GM18498 (cell line): Measurements from ENCODE around the gene CYP26B1.

ENCODE experiments used
- ATAC-seq: cut with Tn5 transposase; IDR thresholded peaks from one replicate; pipeline ENCODE4 v1.9.1; 2021; ENCODE audit warnings: mild to moderate bottlenecking, moderate library complexity; ENCODE audit not compliant: unreplicated experiment

The CYP26B1 gene

DNA sequence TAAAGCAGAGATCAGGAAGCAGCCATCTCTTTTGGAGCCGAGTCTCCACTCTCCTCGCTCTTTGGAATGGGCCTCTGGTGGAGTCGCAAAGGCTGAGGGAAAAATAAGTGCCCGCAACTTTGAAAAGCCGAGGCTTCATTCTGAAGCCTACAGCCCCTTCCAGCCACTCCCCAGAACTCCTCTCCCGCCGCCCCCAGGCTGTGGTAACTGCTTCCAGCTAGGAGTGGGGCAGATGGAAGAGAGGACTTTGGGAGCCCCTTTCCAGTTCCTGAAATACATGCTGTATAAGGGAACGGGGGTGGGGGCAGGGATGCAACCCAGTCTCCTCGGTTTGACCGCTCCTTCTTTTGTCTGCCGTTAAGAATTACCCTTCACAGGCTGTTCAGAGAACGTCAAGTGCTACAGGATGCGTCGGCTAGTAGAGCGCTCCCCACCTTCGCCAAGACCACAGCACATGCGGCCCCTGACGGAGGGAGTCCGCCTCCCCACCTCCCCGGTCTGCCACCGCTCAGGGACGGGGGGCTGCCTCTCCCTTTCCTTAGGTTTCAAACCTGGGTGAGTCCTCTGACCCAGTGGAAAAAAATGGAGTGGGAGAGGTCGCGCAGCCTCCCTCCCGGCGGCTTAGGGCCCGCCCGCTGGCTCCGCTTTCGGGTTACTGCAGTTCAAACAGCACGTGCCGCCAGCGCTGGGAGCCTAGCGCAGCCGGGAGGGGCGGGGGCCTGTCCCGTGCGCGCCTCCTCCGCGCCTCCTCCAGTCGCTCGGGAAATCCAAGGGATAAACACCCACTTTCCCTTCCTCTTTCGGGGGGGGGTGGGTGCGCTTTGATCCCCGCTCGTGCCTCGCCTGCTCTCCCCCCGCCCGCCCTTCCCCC, 4.9 kb downstream of the CYP26B1 start:
- no peak for ATAC-seq

DNA sequence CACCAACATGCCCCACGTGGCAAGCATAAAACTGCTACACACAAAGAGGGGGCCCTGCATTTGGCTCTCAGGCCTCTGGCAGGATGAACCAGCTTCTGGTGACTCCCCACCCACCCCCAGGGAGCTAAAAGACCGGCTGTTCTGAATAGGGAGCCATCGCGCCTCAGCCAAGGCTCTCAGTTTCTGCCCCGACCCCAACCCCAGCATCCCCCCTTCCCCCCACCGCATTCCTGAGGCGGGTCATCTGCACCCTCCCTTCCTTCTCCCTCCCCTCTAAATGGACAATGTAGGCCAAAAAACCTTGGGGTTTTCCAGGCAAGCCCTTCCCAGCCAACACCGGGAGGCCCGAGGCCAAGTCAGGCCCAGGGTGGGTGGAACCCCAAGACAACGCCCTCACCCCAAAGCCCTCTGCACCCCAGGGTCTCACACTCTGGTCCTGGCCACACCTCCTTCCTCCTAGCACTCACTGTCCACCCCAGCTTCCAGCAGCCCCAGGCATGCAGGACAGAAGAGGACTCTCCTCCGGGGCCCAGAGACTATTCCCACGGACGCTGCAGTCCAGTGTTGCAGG, 5.7 kb downstream of the CYP26B1 start:
- no peak for ATAC-seq

DNA sequence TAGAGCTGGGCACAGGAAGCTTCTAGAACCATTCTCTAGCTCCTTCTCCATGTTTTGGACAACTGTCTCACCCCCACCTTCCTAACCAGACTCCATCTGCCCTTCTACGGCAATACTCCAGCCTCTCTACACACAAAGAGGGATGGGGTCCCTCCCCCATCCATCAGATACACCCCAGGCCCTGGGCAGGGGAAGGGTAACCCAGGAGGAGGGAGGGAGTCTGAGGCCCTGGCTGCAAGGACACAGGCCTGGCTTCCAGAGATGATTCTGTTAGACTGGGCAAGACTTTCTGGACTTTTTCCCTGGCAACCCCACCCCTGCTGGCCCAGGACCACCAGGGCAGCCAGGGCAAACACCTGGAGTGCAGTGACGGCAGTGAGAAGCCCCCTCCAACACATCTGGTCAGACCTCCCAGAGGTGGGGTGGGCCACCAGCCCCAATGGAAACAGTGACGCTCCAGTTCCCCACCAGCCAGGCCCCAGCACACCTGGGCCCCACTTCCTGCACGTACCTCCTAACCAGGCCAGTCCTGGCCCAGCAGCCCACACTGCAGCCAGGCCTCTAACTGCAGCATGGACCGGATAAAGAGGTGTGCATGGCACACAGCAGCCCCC, 6.5 kb downstream of the CYP26B1 start:
- ATAC-seq: no peak

DNA sequence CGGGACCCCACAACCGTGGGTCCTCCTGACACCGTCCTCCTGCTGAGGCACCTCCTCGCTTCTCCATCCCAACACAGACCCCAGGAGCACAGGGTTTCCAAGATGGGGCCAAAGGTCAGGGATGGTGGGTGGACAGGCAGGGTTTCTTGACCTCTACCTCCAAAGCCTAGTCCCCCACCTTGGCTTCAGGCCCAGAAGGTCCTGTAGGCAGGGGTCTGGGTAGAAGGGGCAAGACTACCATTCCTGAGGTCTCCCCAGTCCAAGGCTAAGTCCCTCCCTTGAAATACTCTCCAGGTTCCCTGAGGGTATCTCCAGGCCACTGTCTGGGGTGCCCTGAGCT, 7.1 kb downstream of the CYP26B1 start:
- no peak for ATAC-seq

DNA sequence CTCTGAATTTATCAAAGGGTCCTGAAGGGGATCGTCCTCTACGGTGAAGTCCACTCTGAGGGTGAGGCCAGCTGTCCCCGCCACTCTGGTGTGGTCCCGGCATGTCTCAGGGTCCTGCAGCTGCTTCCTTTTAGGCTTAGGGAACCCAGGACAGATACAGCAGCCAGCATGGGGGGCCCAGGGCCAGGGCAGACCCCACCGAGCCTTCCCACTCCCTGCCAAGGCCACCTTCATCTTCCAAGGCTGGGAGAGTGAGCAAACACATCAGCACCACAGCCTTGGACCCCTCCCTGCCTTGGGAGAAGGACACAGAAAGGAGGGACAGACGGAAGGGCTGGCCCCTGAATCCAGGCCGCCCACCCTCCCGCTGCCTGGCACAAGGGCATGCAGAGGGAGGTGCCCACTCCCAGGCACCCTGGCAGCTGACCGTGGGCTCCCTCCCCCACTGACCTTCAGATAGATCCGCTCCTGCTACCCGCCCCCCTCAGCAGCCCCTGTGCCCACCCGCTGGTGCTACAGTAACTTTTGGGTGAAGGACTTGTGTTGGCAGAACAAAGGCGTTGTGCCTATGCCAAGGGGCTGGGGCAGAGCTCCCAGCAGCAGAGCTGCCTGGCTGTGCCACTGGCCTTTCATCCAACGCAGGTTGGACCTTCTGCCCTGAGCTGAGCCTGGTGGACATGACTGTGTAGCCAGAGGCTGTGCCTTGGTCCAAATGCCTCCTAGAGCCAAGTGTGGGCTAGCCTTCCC, 7.6 kb downstream of the CYP26B1 start:
- ATAC-seq: no peak

DNA sequence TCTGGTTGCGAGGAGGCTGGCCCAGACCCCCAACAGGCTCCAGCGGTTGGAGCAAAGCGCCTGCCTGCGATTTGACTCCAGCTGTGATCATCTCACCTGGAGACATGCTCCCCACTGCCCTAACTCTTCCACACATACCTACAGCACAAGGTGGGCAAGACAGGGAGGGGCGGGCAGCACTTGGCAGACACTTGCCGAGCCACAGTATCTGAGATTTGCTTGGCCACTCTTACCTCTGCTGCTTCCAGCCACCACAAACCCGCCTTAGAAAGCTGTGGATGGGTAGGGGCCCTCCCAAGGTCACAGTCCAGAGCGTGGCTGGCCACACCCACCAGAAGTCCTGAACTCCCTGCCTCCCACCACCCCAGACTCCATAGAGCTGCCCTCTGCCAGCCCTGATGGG, 8.2 kb downstream of the CYP26B1 start:
- ATAC-seq: no peak

DNA sequence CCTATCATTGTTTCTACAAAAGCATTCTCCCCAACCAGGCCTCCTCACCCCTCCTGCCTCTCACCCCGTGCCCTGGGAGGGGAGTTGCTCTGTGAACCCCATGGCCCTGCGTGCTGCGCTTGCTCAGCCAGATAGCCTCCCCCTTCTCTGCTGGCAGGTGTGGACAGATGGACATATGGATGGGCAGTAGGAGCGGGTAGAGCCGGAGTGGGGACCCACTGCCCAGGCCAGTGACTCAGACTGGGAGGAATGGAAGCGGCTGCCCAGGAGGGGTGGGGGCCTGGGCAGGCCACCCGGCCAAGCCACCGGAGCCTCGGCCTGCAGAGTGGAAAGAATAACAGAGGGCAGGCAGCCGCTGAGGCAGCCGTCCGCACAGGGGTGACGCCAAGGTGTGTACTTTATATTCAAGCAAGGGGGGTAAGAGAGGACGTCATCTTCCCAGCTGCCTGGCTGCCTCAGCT, 8.7 kb downstream of the CYP26B1 start:
- ATAC-seq: no peak

DNA sequence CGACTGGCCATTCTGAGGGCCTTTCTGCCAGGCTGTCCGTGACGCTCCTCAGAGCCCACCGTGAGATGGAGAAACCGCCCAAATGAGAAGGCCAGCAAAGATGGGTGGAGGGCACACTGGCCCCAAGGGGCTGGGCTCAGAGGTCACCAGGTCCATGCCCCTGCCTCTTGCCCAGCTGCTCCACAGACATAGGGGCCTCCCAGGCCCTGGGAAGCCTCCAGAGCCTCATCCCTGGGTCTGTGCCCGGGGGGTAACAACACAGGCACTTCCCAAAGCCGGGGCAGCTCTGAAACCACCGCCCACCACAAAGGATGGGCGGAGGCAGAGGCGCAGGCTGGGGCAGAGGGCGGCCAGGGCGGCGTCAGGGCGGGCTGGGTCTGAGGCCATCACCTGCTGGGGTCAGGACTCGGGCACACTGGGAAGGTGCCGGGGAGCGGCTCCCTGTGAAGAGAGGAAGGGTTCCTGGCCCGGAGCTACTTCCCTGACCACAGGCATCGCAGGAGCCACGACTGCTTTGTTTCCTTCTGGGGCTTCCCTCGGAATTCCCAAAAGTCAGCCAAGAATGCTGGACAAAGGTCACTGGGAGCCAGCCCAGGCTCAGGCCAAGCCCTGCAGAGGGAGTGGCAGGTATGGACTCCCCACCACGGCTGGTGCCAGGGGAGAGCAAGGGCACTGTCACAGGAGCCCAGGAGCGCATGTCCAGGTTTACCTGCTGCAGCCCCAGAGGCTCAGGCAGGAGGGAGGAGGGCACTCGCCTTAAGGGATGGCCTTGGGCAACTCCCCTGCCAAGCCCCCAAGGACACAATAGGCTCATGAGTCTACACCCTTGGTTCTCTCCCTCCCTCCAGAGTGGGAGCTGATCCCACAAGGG, 9.4 kb downstream of the CYP26B1 start:
- ATAC-seq: no peak

DNA sequence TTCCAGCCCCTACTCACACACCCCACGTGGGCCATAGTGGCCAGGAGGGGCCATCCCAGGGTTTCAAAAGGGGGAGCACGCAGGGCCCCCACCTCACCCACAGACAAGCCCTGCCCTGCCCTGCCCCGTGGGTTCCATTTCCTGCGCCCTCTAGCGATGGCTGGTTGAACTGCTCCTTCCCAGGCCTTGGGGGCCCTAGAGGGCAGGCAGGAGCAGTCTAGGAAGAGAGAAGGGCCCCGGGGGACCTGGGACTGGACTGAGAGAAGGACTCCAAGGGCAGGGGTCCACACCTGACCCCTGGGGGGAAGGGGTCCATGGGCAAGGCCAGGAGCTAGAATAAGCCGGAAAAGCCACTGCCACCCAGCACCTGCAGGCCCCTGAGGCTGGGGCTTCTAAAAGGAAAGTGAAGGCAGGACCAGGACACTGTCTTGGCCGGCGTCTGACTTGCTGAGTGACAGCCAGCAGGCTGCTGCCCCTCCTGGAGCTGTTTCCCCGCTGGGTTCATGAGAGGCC, 10.1 kb downstream of the CYP26B1 start:
- peak; percentile 94 for ATAC-seq

DNA sequence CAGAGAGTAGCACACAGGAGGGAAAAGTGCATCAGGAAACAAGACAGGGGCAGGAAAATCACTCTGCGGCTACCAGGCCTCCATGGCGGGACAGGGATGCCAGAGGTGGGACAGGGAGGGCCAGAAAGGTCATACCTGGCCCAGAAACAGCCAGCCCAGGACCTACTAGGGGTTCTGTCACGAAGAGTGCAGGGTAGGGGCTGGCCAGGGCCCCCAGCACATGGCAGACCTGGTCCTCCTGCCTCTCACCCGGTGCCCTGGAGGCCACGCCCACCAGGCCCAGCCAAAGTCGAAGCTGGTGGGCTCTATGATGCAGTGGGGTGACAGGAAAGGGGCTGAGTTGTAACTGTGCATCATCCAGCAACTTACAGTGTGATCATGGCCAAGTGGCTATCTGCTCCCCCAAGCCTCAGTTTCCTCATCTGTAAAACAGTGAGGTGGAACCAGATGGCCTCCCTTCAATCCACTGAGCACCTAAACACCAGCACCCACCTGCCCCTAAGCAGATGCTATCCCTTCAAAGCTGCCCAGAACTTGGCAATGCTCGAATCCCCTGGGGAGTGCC, 10.6 kb downstream of the CYP26B1 start:
- ATAC-seq: peak; percentile 13

DNA sequence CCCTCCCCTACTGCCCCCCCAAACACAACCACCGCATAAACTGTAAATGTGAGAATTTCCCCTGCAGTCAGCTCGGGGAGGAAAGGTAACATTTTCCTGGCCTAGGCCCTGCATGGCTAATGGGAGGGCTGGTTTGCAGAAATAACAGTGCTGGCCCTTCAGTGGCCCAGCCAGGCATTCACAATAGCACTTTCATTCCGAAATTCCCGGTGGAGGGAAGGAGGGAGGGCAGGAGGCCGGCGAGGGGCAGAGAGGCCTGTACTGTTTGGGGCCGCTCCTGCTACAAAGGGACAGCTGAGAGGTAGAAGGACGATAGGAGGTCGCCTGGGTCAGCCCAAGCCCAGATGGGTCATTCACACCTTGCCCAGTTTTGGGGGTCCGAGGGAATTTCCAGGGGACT, 11.3 kb downstream of the CYP26B1 start:
- no peak for ATAC-seq

DNA sequence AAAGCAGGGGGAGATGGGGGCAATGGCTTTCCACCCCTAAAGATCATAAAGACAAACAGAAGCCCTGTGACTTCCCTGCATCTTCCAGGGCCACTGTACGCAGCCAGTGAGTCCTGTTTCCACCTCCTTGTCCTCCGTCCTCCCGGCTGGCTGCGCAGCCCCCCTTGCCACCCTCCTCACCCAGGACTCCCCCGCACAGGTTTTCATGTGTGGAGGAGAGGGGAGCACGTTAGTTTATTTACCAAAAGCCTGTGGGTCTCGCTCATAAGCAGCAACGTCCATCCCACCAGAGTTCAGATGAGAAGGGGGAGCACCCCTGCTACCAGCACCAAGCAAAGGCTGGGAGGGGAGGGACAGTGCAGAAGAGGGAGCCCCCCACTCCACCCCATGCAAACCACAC, 11.7 kb downstream of the CYP26B1 start:
- ATAC-seq: no peak

DNA sequence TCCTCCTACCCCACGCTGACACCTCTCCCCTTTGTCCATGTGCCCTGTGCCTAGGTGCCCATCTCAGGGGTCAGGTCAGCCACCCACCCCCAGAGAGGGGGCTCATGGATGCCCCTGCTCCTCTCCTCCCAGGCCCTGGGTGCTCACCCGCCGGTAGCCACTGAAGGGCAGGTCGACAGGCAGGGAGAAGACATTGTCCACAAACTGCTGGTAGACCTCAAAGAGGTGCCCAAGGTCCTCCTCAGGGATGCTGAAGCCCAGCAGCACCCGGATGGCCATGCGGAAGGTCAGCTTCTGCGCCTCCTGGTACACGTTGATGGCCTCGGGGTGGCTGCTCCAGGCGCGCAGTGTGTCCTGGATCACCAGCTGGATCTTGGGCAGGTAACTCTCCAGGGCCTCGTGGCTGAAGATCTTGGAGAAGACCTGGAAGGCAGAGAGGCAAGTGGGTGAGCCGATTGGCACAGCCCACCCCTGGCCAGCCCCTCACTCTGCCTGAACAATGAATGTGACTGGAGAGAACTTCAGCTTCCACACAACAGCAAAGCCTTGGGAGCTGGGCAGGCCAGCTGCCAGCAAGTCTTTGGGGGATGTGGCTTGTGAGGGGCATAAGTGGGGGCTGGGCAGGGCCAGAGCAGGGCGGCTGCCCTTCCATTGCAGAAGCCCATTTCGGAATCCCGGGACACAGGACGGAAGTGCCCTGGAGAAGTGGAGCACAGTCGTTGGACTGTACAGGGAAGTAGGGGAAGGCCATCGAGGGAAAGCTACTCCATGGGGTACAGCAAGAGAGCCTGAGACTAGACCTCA, 12.5 kb downstream of the CYP26B1 start:
- ATAC-seq: no peak

DNA sequence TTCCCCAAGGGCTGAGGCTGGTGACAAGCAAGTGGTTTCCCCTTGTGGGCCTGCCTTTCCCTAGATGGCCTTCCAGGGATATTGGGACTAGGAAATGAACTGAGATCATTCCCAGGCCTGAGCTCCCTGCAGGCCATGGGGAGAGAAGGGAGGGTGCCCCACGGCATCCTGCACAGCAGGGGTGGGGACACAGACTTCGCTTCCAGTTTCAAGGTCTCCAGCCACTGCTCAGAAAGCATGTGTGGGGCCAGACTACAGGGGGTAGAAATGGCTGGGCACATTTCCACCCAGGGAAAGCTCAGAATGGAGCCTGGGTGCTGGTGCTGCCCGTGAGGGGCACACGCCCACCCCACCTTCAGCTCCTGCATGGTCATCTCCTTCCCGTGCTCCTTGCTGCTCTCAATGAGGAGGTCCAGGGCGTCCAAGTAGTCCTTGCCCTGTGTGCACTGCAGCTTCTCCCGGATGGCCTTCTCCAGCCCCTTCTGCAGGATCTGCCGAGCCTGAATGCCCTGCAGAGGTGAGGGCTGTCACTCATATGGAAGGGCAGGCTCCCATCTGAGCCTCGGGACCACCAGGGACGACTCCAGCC, 13.2 kb downstream of the CYP26B1 start:
- no peak for ATAC-seq

DNA sequence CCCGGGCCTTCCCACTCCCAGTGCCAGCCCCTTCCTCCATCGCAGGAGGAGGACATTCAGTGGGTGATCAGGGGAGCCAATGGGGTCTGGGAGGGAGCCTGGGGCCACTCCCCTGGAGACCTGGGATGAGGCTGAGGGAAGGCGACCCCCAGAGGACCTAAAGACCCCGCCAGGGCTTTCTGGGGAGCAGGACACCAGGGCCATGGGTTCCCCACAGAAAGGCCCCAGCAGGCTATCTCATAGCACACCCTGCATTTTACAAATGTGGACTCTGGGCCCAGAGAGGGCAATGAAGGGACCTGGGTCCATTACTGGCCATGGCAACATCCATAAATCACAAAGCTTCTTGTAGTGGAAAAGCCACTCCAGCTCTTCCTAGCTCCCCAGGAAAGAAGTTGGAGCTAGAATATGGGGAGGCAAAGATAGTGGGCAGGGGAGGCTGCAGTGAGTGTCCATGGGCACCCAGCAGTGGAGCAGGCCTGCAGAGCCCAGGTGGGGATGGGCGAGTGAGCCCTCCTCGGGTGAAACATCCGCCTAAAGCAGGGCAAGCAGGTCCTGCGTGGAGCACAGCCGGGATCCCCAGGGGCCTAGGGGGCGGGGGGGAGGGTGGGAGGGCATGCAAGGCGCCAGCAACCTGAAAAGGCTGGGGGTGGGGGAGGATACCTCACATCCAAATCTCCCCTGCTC, 13.8 kb downstream of the CYP26B1 start:
- no peak for ATAC-seq

DNA sequence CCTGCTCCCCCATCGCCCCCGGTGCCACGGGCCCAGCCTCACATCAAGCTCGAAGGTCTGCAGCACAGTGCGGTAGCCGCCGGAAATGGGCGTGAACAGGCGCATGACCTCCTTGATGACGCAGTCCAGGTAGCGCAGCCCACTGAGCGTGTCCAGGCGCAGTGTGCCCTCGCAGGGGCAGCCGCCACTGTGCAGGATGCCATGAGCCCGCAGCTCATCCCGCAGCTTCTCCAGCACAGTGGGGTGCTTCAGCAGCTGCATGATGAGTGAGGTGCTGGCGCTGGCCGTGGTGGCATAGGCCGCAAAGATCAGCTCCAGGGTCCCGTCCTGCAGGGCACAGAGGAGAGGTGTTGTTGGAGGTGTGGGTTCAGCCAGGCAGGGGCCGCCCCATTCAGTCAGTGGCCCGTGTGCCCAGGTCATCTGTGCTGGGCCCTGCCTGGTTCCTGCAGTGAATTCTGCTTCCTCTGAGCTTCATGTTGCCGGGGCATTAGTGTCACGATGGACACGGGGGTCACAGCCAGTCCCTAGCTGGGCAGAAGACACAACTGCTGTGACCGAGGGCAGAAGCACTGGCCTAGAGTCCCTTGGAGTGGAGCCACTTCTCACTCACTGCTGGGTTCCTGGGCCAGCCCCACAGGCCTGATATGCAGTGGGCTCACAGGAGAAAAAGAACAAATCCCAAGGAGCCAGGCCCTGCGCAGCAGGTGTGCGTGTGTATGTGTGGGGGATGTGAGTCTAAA, 14.5 kb downstream of the CYP26B1 start:
- no peak for ATAC-seq
